HG03460 (cell line): ENCODE data around the gene VWA8.
A peak's percentile ranks its signal among the peaks of the same experiment; 100 is the strongest.
"Not testable (repeated sequence)": the region's sequence is repeated elsewhere in the genome, so short reads cannot be mapped to it uniquely, and the experiment has no call there.

Source experiments
- ATAC-seq: cut with Tn5 transposase; IDR thresholded peaks from one replicate; pipeline ENCODE4 v1.9.1; 2021; ENCODE audit not compliant: unreplicated experiment

Gene VWA8

DNA sequence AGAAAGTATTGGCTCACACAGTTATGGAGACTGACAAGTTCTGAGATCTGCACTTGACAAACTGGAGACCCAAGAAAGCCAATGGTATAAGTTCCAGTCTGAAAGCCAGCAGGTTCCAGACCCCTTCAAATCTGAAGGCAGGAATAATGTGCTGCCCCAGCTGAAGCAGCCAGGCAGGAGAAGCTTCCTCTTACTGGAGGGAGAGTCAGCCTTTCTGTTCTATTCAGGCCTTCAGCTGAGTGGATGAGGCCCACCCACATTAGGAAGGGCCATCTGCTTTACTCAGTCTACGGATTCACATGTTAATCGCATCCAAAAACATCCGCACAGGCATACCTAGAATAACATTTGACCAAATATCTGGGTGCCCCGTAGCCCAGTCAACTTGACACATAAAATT lies 8.2 kb upstream of the VWA8 start:
- ATAC-seq = no peak

DNA sequence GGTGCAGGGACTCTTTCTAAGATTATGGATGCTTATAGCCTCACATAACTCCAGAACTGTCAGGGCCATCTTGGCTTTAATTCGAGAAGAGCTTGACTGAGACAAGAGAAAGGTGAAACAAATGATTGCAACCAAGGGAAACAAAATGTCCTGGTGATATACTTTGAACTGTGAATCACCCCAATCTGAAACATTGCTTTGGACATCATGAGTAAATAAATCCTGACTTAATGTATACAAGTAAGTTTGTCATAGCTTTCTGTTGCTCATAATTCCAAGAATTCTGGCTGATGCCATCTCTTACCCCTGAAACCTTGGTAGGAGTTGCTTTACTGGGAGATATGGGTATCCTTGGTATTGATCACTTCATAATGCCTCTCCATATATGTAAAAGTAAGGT lies 5.8 kb upstream of the VWA8 start:
- no peak for ATAC-seq

DNA sequence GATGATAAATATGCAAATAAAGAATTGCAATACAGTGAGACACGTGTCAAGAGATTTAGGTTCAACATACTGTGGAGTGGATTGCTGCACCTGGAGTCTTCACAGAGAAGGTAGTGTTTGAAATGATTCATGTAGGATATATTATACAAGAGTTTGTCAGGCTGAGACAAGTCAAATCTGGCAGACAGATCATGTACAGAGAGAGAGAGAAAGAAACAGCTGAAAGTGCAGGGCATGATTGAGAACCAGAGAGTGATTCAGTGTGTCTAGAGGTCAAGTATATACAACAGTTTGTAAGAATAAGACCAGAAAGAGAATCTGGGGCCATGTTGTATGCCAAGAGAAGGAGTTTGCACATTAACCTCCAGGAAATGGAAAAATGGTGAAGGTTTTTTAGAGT lies 2.1 kb upstream of the VWA8 start:
- ATAC-seq = no peak

DNA sequence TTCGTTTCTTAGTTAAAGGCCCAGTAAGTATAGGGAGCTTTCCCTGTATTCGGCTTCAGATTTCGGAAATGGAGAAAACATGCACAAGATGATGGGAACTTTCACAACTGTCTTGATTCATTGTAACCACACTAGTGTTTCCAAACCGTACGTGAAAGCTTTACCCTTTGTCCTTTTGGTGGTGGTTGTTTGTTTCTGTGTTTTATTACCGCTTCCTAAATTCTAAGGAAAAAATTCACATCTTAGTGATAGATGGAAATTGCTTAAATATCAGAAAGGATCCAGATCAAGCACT lies 504 bp upstream of the VWA8 start:
- no peak for ATAC-seq

DNA sequence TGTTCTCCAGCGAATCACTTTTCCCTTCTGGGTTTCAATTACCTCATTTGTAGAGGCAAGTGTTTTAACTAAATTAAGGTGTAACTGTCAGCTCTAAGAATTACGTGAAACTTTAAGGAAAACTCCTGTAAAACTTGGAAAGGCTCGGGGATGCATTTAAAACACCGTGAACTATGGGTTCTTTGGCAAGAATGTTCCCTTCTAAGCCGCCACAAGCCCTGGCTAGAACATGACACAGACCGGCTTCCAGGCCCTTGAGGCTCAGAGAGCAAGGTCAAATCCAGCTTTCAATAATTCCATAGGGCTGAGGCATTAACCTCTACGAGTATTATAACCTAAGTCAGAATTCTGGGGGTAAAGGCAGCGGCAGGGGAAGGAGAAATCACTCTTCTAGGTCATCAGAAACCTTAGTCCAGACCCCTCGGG lies 685 bp downstream of the VWA8 start:
- ATAC-seq = no peak

DNA sequence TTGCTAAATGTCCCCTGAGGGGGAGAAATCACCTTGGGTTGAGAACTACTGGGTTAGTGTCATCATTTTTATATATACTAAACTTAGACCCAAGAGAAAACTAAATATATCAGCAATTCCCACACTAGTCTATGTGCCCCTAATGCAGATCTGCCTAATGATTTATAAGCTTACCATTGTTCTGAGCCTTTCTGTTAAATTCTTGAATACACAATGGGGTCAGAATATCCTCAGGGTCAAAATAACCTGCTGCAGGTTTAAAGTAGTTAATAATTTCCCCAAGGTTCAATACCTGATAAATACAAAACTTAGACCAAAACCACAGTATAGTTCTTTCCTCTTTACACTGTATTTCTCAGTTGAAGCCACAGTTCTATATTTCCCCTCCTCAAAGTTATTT lies 4.6 kb downstream of the VWA8 start:
- ATAC-seq = peak; percentile 41

DNA sequence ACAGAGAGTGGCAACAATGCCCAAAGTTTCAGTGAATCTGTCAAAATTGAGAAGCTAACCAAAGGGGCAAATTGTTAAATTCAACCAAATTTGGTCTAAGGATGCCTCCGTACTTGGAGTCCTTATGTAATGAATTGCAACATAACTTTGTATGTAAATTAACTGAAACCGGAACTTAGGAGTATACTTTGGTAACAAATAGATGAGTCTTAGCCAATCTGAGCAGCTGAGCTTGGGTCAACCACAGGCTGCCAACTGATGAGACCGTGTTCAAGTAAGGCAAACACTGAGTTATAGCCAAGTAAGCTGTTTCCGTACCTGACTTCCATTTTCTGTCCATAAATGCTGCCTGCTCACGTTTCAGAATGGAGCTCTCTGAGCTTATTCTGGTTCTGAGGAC lies 5.3 kb downstream of the VWA8 start:
- no peak for ATAC-seq

- no peak for ATAC-seq
Observed at GRCh38 chr13:41954226-41954625, 6.7 kb downstream of the VWA8 start.

- ATAC-seq = no peak
Observed at GRCh38 chr13:41952749-41953148, 8.2 kb downstream of the VWA8 start.

- ATAC-seq = not testable (repeated sequence)
Observed at GRCh38 chr13:41949104-41949503, 11.8 kb downstream of the VWA8 start.

DNA sequence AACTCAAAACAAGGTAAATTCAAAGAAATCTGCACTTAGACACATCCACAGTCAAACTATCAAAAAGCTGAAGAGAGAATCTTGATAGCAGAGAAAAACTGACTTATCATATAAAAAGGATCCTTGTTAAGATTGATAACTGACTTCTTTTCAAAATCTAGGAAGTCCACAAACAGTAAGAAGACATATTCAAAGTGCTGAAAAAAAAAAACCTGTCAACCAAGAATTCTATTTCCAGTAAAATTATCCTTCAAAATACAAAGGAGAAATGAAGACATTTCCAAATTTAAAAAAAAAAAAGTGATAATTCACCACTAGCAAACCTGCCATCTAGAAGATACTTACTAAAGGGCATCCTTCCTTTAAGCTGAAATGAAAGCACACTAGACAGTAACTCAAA lies 15.0 kb downstream of the VWA8 start:
- ATAC-seq = no peak

- no peak for ATAC-seq
Observed at GRCh38 chr13:41944635-41945397, 16.1 kb downstream of the VWA8 start.

GRCh38 chr13:41944229-41944628 lies 16.7 kb downstream of the VWA8 start:
- no peak for ATAC-seq

DNA sequence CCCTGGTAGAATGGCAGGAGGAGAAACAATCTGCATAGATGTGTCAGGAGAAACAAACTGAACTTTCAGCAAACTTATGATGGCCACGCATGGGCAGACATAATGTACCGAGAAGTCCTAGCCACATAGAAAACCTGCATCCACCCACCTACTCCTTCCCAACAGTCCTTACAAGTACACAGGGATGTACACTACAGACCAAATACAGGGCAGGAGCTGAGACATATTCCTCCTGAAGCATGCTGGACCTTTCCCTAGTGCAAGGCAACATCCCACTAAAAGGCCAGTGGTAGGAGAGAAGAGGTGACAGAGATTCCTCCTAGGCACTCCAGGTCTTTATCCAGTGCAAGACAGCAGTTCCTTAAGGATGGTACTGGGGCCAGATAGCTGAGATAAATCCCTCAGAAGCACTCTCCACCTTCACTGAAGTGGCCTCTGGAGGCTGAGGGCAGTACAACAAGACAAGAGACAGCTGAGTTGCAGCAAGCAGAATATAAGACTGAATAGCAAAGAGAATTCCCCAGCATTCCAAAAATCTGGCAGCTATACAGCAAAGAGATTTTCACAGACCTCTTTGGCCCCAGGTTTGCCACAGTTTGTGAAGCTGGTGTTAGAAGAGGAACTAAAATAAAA lies 18.3 kb downstream of the VWA8 start:
- ATAC-seq = no peak

DNA sequence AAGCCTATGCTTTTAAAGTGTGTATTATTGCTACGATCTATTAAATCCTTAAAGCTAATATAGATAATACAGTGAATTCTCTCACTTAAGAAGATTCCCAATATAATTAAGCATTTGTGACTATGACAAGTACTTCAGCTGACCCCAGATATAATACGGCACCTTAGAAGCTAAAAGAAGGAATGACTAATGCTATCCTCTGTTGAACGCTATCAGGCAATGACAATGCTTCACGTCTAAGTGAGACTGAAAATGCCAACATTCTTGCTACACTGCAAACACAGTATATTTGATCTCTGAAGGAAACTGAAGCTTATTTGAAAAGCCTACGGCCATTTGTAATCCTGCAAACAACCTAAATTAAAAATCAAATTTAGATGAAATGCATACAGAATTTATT lies 19.7 kb downstream of the VWA8 start:
- ATAC-seq = no peak

DNA sequence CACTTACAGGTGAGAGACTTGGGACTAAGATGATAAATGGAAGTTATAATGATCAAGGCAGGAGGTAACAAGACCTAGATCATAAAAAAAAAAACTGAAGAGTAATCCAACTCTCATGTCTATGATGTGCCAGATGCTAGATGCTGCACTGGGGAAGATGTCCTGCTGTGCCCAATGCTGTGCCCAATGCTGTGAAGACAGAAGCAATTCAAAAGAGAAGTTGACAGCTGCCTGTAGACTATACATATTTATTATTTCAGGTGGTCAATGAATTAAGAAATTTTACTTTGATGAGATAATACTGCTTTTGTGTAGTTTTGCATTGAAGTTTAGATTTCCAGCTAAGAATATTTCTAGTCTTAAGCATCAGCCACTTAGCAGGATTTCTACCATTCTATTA lies 21.5 kb downstream of the VWA8 start:
- no peak for ATAC-seq

- ATAC-seq = no peak
Observed at GRCh38 chr13:41938918-41939317, 22.0 kb downstream of the VWA8 start.

DNA sequence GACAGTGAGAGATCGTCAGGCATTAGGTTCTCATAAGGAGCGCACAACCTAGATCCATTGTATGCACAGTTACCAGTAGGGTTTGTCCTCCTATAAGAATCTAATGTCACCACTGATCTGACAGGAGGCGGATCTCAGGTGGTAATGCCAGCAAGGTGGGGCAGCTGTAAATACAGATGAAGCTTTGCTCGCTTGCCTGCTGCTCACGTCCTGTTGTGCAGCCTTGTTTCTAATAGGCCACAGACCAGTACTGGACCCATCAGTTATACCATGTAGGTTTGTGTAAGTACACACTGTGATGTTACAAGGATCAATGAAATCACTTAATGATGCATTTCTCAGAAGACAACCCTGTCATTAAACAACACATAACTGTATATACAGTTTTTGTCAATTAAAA lies 23.5 kb downstream of the VWA8 start:
- no peak for ATAC-seq

GRCh38 chr13:41935501-41935900 lies 25.4 kb downstream of the VWA8 start:
- no peak for ATAC-seq

DNA sequence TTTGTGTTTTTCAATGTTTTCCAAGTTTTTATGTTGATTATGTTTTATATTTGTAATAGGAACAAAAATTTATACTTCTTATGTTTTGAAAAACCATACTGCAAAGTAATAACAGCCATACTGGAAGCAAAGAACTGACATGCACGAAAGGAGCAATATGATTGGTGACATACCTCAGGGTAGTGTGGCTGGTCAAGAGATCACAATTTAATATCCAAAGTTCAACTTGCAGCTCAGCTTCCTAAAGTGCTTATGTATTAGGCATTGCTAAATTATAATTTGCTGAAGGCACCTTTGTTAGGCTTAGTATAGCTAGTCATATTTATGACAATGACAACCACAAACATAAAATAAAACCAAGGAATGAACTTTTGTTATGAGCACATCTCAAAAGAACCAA lies 25.9 kb downstream of the VWA8 start:
- no peak for ATAC-seq

GRCh38 chr13:41934120-41934519 lies 26.8 kb downstream of the VWA8 start:
- no peak for ATAC-seq

DNA sequence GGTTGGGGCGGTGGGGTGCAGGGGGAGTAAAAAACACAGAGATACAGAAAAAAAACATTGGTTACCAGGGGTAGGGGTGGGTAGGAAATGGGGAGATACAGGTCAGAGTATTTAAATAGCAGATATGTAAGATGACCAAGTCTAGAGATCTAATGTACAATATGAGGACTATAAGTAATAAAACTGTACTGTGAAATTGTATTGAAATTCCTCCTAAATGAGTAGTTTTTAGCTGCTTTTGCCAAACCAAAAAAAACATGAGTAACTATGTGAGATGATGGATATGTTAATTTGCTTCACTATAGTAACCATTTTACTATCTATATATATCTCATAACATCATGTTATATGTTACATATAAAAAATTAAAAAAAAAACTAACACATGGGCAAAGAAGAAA lies 29.6 kb downstream of the VWA8 start:
- ATAC-seq = no peak

- no peak for ATAC-seq
Observed at GRCh38 chr13:41930154-41930553, 30.8 kb downstream of the VWA8 start.
